OCI-M2 (cell line): Measurements from ENCODE around the gene RP2.

Experiments
- DNase-seq: peaks from one replicate; lab custom pipeline; 2025; ENCODE audit not compliant: unreplicated experiment; lab: John Stamatoyannopoulos, UW

Gene RP2

GRCh38 chrX:46841346-46841745 is 4.5 kb downstream of the RP2 start:
- DNase-seq: no peak

GRCh38 chrX:46844913-46845312 is 8.1 kb downstream of the RP2 start:
- DNase-seq: no peak

GRCh38 chrX:46849933-46850332 is 13.1 kb downstream of the RP2 start:
- no peak for DNase-seq

GRCh38 chrX:46850771-46851170 is 13.9 kb downstream of the RP2 start:
- DNase-seq: no peak

GRCh38 chrX:46856483-46856882 is 19.6 kb downstream of the RP2 start:
- no peak for DNase-seq

GRCh38 chrX:46860557-46860956 is 23.7 kb downstream of the RP2 start:
- no peak for DNase-seq

- DNase-seq: no peak
Observed at GRCh38 chrX:46863072-46863471, 26.2 kb downstream of the RP2 start.

GRCh38 chrX:46864606-46865005 is 27.8 kb downstream of the RP2 start:
- no peak for DNase-seq

- DNase-seq: no peak
Observed at GRCh38 chrX:46865281-46865680, 28.4 kb downstream of the RP2 start.

- no peak for DNase-seq
Observed at GRCh38 chrX:46866726-46867125, 29.9 kb downstream of the RP2 start.

GRCh38 chrX:46873746-46874145 is 36.9 kb downstream of the RP2 start:
- DNase-seq: no peak

- no peak for DNase-seq
Observed at GRCh38 chrX:46876901-46877300, 40.1 kb downstream of the RP2 start.

- DNase-seq: no peak
Observed at GRCh38 chrX:46882266-46882665, 45.4 kb downstream of the RP2 start.

- no peak for DNase-seq
Observed at GRCh38 chrX:46884799-46885198, 48.0 kb downstream of the RP2 start.

- no peak for DNase-seq
Observed at GRCh38 chrX:46898207-46898606, 61.4 kb downstream of the RP2 start.

- peak; percentile 42 for DNase-seq
Observed at GRCh38 chrX:46903458-46904242, 66.8 kb downstream of the RP2 start.

- no peak for DNase-seq
Observed at GRCh38 chrX:46904626-46905025, 67.8 kb downstream of the RP2 start.

- no peak for DNase-seq
Observed at GRCh38 chrX:46910415-46910814, 73.6 kb downstream of the RP2 start.

- no peak for DNase-seq
Observed at GRCh38 chrX:46912098-46912602, 75.3 kb downstream of the RP2 start, which contains the start of gene JADE3. Gene JADE3 (plus strand): TSS chrX:46912421. CDS start chrX:46984895, 72,474 bp downstream.

- no peak for DNase-seq
Observed at GRCh38 chrX:46912603-46913491, 76.0 kb downstream of the RP2 start.

GRCh38 chrX:46913667-46914066 is 76.8 kb downstream of the RP2 start:
- no peak for DNase-seq

GRCh38 chrX:46916273-46916672 is 79.4 kb downstream of the RP2 start:
- DNase-seq: no peak
